Smooth muscle cell of trachea (primary cell): ENCODE measurements around the gene ARMCX4. TPM values are rescaled to one million over a fixed set of nuclear protein-coding genes. Genes with fewer than 3 reads are reported as not detected.

ENCODE experiments used
- total RNA-seq: library from RNA; depleted of rRNA; stranded (reverse); fragments of >200 nt; gene quantifications from 2 replicates; pipeline ENCODE4 v1.2.1, GENCODE V29; 2014

Gene ARMCX4
- 5.1 and 6.5 TPM in 2 replicates for total RNA-seq

DNA sequence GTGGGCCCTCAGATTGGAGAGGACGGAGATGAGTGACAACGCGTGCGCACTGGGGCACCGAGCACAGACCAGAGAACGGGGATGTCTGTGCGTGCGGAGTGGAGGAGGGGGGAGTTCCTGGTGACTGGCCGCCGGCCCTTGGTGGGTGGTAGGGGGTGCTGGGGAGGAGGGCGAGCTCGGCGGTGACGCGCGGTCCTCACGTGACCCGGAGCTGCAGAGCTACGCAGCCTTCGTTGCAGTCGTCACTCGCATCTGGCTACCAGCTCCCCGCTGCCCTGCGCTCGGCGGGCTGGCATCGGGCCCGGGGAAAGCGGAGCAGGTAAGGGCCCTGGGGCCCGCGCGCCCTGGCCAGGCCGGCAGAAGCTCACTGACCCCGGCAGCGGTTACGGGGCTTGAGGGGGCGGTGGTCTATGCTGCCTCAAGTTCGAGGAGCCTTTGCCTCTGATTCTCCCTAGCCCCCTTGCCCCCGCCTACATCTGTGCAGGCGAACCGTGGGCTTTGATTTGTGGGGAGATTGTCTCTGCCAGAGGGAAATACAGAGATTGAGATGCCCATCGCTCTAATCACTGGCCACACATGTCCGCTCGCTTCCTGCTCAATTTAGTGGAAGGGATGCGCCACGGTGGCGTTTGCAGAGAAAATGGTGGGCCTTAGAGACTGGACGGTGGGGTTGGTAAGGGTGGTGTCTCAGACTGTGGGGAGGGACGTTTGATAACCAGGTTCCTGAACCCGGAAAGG, at the start of gene ARMCX4:
ARMCX4 (plus strand) TSS at position 245 of the 738 bp plus-strand sequence. CDS start 3,134 bp downstream, outside the sequence.

Other genes with a start within 250 kb of the ARMCX4 start
- gene TAF7L, start 194.1 kb upstream of the ARMCX4 start, total RNA-seq, result 0.50 and 0.58 TPM in 2 replicates
- 3.5 and 3.9 TPM in 2 replicates for gene TIMM8A, start 136.7 kb upstream of the ARMCX4 start, total RNA-seq
- 0.15 TPM in 1 of 2 replicates, not detected in the other for gene BTK, start 99.3 kb upstream of the ARMCX4 start, total RNA-seq
- 146 and 577 TPM in 2 replicates for gene RPL36A, start 94.4 kb upstream of the ARMCX4 start, total RNA-seq
- 23.5 and 49.3 TPM in 2 replicates for gene GLA, start 77.5 kb upstream of the ARMCX4 start, total RNA-seq
- 77.6 and 111 TPM in 2 replicates for gene HNRNPH2, start 77.2 kb upstream of the ARMCX4 start, total RNA-seq
- 82.7 and 111 TPM in 2 replicates for gene ARMCX1, start 65.1 kb downstream of the ARMCX4 start, total RNA-seq
- gene ARMCX6, start 132.5 kb downstream of the ARMCX4 start, total RNA-seq, result 34.6 and 43.6 TPM in 2 replicates
- gene ARMCX3, start 137.7 kb downstream of the ARMCX4 start, total RNA-seq, result 91.9 and 107 TPM in 2 replicates
- 105 and 164 TPM in 2 replicates for gene ARMCX2, start 174.4 kb downstream of the ARMCX4 start, total RNA-seq